DOHH2 (cell line): ENCODE data around the gene RPS6KL1.

ENCODE experiments used
- H3F3A ChIP-seq: fragments of 200-600 bp; sonication (generic), shearing (Covaris generic); 2 replicates; pipeline ENCODE4 v1.6.0; 2016; ENCODE audit warnings: antibody characterized with exemption, mild to moderate bottlenecking; ENCODE audit not compliant: control insufficient read depth, insufficient read depth
- H3K27ac ChIP-seq: fragments of 200-600 bp; sonication (generic); 2 replicates; pipeline ENCODE4 v1.5.1; 2014; ENCODE audit warnings: low read depth, mild to moderate bottlenecking, low read length, moderate library complexity
- H3K27me3 ChIP-seq: fragments of 200-600 bp; sonication (generic); 2 replicates; pipeline ENCODE4 v1.6.1; 2014; ENCODE audit warnings: mild to moderate bottlenecking, low read length, mixed read lengths; ENCODE audit not compliant: control insufficient read depth
- H3K36me3 ChIP-seq: fragments of 200-600 bp; sonication (generic); 2 replicates; pipeline ENCODE4 v1.6.1; 2014; ENCODE audit warnings: mild to moderate bottlenecking, low read length, moderate library complexity, mixed read lengths; ENCODE audit not compliant: control insufficient read depth
- H3K4me1 ChIP-seq: fragments of 200-600 bp; sonication (generic); 2 replicates; pipeline ENCODE4 v1.6.1; 2014; ENCODE audit warnings: mild to moderate bottlenecking, low read length, mixed read lengths; ENCODE audit not compliant: control insufficient read depth
- H3K4me2 ChIP-seq: fragments of 200-600 bp; sonication (generic); 2 replicates; pipeline ENCODE4 v1.6.0; 2014; ENCODE audit warnings: mild to moderate bottlenecking, low read length, moderate library complexity
- H3K4me3 ChIP-seq: fragments of 200-600 bp; sonication (generic); 2 replicates; pipeline ENCODE4 v1.5.1; 2014; ENCODE audit warnings: mild to moderate bottlenecking, low read length, mixed read lengths
- H3K79me2 ChIP-seq: fragments of 200-600 bp; sonication (generic); 2 replicates; pipeline ENCODE4 v1.6.1; 2014; ENCODE audit warnings: mild to moderate bottlenecking, low read length, mixed read lengths; ENCODE audit not compliant: control insufficient read depth
- H3K9me2 ChIP-seq: fragments of 200-600 bp; sonication (generic); replicated peaks from 2 replicates; pipeline ENCODE4 v1.6.1; 2014; ENCODE audit warnings: mild to moderate bottlenecking, low read length, mixed read lengths; ENCODE audit not compliant: control insufficient read depth
- H3K9me3 ChIP-seq: fragments of 200-600 bp; sonication (generic); 2 replicates; pipeline ENCODE4 v1.6.1; 2014; ENCODE audit warnings: antibody characterized with exemption, low read length, mixed read lengths; ENCODE audit not compliant: control insufficient read depth, insufficient read depth
- H4K20me1 ChIP-seq: fragments of 200-600 bp; sonication (generic); 2 replicates; pipeline ENCODE4 v1.6.0; 2014; ENCODE audit warnings: low read depth, mild to moderate bottlenecking, antibody characterized with exemption, low read length, moderate library complexity; ENCODE audit not compliant: control insufficient read depth, insufficient read depth
- CTCF ChIP-seq: fragments of 200-600 bp; sonication (generic); IDR thresholded peaks from one replicate; pipeline ENCODE4 v1.5.1; 2014; ENCODE audit warnings: antibody characterized with exemption, mild to moderate bottlenecking, low read depth, low read length; ENCODE audit not compliant: poor library complexity, severe bottlenecking
- EZH2phosphoT487 ChIP-seq: fragments of 200-600 bp; sonication (generic); IDR thresholded peaks from 2 replicates; pipeline ENCODE4 v1.6.1; 2017; ENCODE audit warnings: borderline replicate concordance, mild to moderate bottlenecking, antibody characterized with exemption, low read length, moderate library complexity, mixed read lengths

RPS6KL1 gene

GRCh38 chr14:74940956-74941565, 18.0 kb upstream of the RPS6KL1 start:
- peak overlapping the region; percentile 99 for H3K4me2 ChIP-seq

GRCh38 chr14:74938531-74939495, 15.8 kb upstream of the RPS6KL1 start:
- Histone ChIP-seq H3K27ac (no peak overlapping the region), H3K4me1 (peaks cover 44% of the 10 kb centered on the region), H3K9me3 (no peaks in the 10 kb centered on the region), H3K4me2 (no peak overlapping the region), H3F3A (peaks cover 25% of the 10 kb centered on the region), H3K36me3 (no peaks in the 10 kb centered on the region), H3K9me2 (no peaks in the 10 kb centered on the region), H3K4me3 (no peak overlapping the region), H4K20me1 (no peaks in the 10 kb centered on the region), H3K79me2 (0 out of 2 replicates have a peak, but pooled peaks cover 3% of the 10 kb centered on the region), H3K27me3 (no peaks in the 10 kb centered on the region)
- TF ChIP-seq EZH2phosphoT487: no peak

More at GRCh38 chr14:74940956-74941565, 18.0 kb upstream of the RPS6KL1 start:
- Histone ChIP-seq H3K36me3 (no peaks in the 10 kb centered on the region), H3K9me2 (no peaks in the 10 kb centered on the region), H3K27ac (peak overlapping the region; percentile 85), H3K27me3 (no peaks in the 10 kb centered on the region), H3K4me1 (peaks cover 50% of the 10 kb centered on the region), H3K79me2 (0 out of 2 replicates have a peak, but pooled peaks cover 3% of the 10 kb centered on the region), H3K9me3 (no peaks in the 10 kb centered on the region), H4K20me1 (no peaks in the 10 kb centered on the region), H3F3A (peaks cover 25% of the 10 kb centered on the region), H3K4me3 (peak overlapping the region; percentile 68)
- TF ChIP-seq EZH2phosphoT487: no peak
- no peak for TF ChIP-seq CTCF

- no peaks in the 10 kb centered on the region for H4K20me1 ChIP-seq
- peaks cover 34% of the 10 kb centered on the region for H3K4me1 ChIP-seq
- no peaks in the 10 kb centered on the region for H3K36me3 ChIP-seq
- H3K9me3 ChIP-seq: no peaks in the 10 kb centered on the region
- H3K4me3 ChIP-seq: no peak overlapping the region
- TF ChIP-seq EZH2phosphoT487 (no peak), CTCF (no peak)
- H3K27me3 ChIP-seq: no peaks in the 10 kb centered on the region
- H3K4me2 ChIP-seq: no peak overlapping the region
- no peak overlapping the region for H3K27ac ChIP-seq
- H3F3A ChIP-seq: peaks cover 19% of the 10 kb centered on the region
- 0 out of 2 replicates have a peak, but pooled peaks cover 3% of the 10 kb centered on the region for H3K79me2 ChIP-seq
- H3K9me2 ChIP-seq: no peaks in the 10 kb centered on the region
Observed at GRCh38 chr14:74937171-74937570, 14.1 kb upstream of the RPS6KL1 start.

GRCh38 chr14:74936731-74937130, 13.7 kb upstream of the RPS6KL1 start:
- no peak for TF ChIP-seq EZH2phosphoT487
- TF ChIP-seq CTCF: no peak
- no peaks in the 10 kb centered on the region for H3K9me3 ChIP-seq
- H3K27ac ChIP-seq: no peak overlapping the region
- H4K20me1 ChIP-seq: no peaks in the 10 kb centered on the region
- H3K4me2 ChIP-seq: no peak overlapping the region
- no peaks in the 10 kb centered on the region for H3K9me2 ChIP-seq
- no peaks in the 10 kb centered on the region for H3K36me3 ChIP-seq
- H3K4me3 ChIP-seq: no peak overlapping the region
- H3F3A ChIP-seq: peaks cover 15% of the 10 kb centered on the region
- no peaks in the 10 kb centered on the region for H3K27me3 ChIP-seq
- H3K4me1 ChIP-seq: peaks cover 33% of the 10 kb centered on the region
- H3K79me2 ChIP-seq: 0 out of 2 replicates have a peak, but pooled peaks cover 1% of the 10 kb centered on the region
